DOHH2 (cell line): ENCODE data around the gene CFL2.

ENCODE experiments used
- H3F3A ChIP-seq: fragments of 200-600 bp; sonication (generic), shearing (Covaris generic); 2 replicates; pipeline ENCODE4 v1.6.0; 2016; ENCODE audit warnings: antibody characterized with exemption, mild to moderate bottlenecking; ENCODE audit not compliant: control insufficient read depth, insufficient read depth
- H3K27ac ChIP-seq: fragments of 200-600 bp; sonication (generic); 2 replicates; pipeline ENCODE4 v1.5.1; 2014; ENCODE audit warnings: low read depth, mild to moderate bottlenecking, low read length, moderate library complexity
- H3K27me3 ChIP-seq: fragments of 200-600 bp; sonication (generic); 2 replicates; pipeline ENCODE4 v1.6.1; 2014; ENCODE audit warnings: mild to moderate bottlenecking, low read length, mixed read lengths; ENCODE audit not compliant: control insufficient read depth
- H3K36me3 ChIP-seq: fragments of 200-600 bp; sonication (generic); 2 replicates; pipeline ENCODE4 v1.6.1; 2014; ENCODE audit warnings: mild to moderate bottlenecking, low read length, moderate library complexity, mixed read lengths; ENCODE audit not compliant: control insufficient read depth
- H3K4me1 ChIP-seq: fragments of 200-600 bp; sonication (generic); 2 replicates; pipeline ENCODE4 v1.6.1; 2014; ENCODE audit warnings: mild to moderate bottlenecking, low read length, mixed read lengths; ENCODE audit not compliant: control insufficient read depth
- H3K4me2 ChIP-seq: fragments of 200-600 bp; sonication (generic); 2 replicates; pipeline ENCODE4 v1.6.0; 2014; ENCODE audit warnings: mild to moderate bottlenecking, low read length, moderate library complexity
- H3K4me3 ChIP-seq: fragments of 200-600 bp; sonication (generic); 2 replicates; pipeline ENCODE4 v1.5.1; 2014; ENCODE audit warnings: mild to moderate bottlenecking, low read length, mixed read lengths
- H3K79me2 ChIP-seq: fragments of 200-600 bp; sonication (generic); 2 replicates; pipeline ENCODE4 v1.6.1; 2014; ENCODE audit warnings: mild to moderate bottlenecking, low read length, mixed read lengths; ENCODE audit not compliant: control insufficient read depth
- H3K9me2 ChIP-seq: fragments of 200-600 bp; sonication (generic); replicated peaks from 2 replicates; pipeline ENCODE4 v1.6.1; 2014; ENCODE audit warnings: mild to moderate bottlenecking, low read length, mixed read lengths; ENCODE audit not compliant: control insufficient read depth
- H3K9me3 ChIP-seq: fragments of 200-600 bp; sonication (generic); 2 replicates; pipeline ENCODE4 v1.6.1; 2014; ENCODE audit warnings: antibody characterized with exemption, low read length, mixed read lengths; ENCODE audit not compliant: control insufficient read depth, insufficient read depth
- H4K20me1 ChIP-seq: fragments of 200-600 bp; sonication (generic); 2 replicates; pipeline ENCODE4 v1.6.0; 2014; ENCODE audit warnings: low read depth, mild to moderate bottlenecking, antibody characterized with exemption, low read length, moderate library complexity; ENCODE audit not compliant: control insufficient read depth, insufficient read depth
- EZH2phosphoT487 ChIP-seq: fragments of 200-600 bp; sonication (generic); IDR thresholded peaks from 2 replicates; pipeline ENCODE4 v1.6.1; 2017; ENCODE audit warnings: borderline replicate concordance, mild to moderate bottlenecking, antibody characterized with exemption, low read length, moderate library complexity, mixed read lengths
- TF ChIP-seq, protein P1 (sequence below): fragments of 200-600 bp; sonication (generic); IDR thresholded peaks from one replicate; pipeline ENCODE4 v1.5.1; 2014; ENCODE audit warnings: antibody characterized with exemption, mild to moderate bottlenecking, low read depth, low read length; ENCODE audit not compliant: poor library complexity, severe bottlenecking

The CFL2 gene

DNA sequence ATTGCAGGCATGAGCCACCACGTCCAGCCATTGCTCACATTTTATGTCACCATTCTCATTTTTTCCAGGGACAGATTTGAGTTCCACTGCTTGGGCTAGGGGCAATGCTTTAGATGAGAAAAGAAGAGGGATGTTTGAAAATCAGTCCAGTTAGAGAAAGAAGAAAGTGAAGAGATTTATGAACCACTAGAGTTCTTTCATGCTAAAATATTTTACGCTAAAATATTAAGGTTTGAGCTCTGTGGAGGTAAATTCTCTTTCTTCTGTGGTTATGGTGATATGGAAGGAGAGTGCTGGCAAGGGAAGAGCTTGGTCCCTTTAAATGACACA, 21.5 kb downstream of the CFL2 start:
- Histone ChIP-seq H3K9me3 (no peaks in the 10 kb centered on the region), H3K4me3 (0 out of 2 replicates have a peak overlapping the region, but pooled peaks have one; percentile 7), H3K9me2 (no peaks in the 10 kb centered on the region), H3K4me2 (peak overlapping the region; percentile 10), H4K20me1 (no peaks in the 10 kb centered on the region), H3K27me3 (no peaks in the 10 kb centered on the region), H3K4me1 (peaks cover 8% of the 10 kb centered on the region), H3K79me2 (no peaks in the 10 kb centered on the region), H3K36me3 (no peaks in the 10 kb centered on the region), H3K27ac (no peak overlapping the region), H3F3A (no peaks in the 10 kb centered on the region)
- TF ChIP-seq EZH2phosphoT487: no peak
- TF ChIP-seq, protein P1, sequence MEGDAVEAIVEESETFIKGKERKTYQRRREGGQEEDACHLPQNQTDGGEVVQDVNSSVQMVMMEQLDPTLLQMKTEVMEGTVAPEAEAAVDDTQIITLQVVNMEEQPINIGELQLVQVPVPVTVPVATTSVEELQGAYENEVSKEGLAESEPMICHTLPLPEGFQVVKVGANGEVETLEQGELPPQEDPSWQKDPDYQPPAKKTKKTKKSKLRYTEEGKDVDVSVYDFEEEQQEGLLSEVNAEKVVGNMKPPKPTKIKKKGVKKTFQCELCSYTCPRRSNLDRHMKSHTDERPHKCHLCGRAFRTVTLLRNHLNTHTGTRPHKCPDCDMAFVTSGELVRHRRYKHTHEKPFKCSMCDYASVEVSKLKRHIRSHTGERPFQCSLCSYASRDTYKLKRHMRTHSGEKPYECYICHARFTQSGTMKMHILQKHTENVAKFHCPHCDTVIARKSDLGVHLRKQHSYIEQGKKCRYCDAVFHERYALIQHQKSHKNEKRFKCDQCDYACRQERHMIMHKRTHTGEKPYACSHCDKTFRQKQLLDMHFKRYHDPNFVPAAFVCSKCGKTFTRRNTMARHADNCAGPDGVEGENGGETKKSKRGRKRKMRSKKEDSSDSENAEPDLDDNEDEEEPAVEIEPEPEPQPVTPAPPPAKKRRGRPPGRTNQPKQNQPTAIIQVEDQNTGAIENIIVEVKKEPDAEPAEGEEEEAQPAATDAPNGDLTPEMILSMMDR: no peak

DNA sequence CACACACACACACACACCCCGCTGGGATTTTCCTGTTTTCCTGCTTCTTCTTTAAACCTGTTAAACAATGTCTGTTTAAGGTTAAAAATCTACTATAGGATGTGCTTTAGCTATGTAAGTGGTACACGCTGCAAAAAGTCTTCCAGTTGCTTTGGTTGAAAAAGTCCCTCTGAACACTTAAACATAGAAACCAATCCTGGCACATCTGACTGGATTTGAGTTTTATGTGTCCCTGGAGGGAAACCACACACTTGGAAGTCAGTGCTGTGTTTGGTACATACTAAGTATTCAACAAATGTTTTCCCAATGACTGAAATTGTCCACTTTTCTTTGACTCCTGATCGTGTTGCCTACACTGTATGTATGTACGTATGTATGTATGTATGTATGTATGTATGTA, 22.0 kb downstream of the CFL2 start:
- no peaks in the 10 kb centered on the region for H3K27me3 ChIP-seq
- peaks cover 8% of the 10 kb centered on the region for H3K4me1 ChIP-seq
- H3K27ac ChIP-seq: no peak overlapping the region
- no peaks in the 10 kb centered on the region for H3K36me3 ChIP-seq
- no peak overlapping the region for H3K4me3 ChIP-seq
- H3K4me2 ChIP-seq: no peak overlapping the region
- H3F3A ChIP-seq: no peaks in the 10 kb centered on the region
- H3K9me3 ChIP-seq: no peaks in the 10 kb centered on the region
- TF ChIP-seq, protein P1: no peak
- no peak for TF ChIP-seq EZH2phosphoT487
- H3K79me2 ChIP-seq: no peaks in the 10 kb centered on the region
- no peaks in the 10 kb centered on the region for H4K20me1 ChIP-seq
- no peaks in the 10 kb centered on the region for H3K9me2 ChIP-seq

DNA sequence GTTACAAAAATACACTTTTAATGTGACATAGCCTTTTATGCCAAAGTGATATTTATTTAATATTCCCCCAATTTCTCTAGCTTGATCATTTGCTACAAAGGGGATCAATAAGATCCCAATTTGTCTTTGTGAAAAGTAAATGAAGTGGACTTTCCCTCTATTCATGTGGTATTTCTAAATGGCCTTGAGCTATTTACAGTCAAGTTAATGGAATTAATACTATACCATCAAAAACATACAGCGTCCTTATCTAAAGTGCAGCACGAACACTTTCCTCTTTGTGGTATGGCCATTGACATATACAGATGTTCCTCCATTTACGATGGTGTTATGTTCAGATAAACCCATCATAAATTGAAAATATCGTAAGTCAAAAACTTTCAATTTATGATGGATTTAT, 23.2 kb downstream of the CFL2 start:
- Histone ChIP-seq H3K27me3 (no peaks in the 10 kb centered on the region), H3K9me3 (no peaks in the 10 kb centered on the region), H3K36me3 (no peaks in the 10 kb centered on the region), H3K4me3 (no peak overlapping the region), H3K27ac (no peak overlapping the region), H3K9me2 (no peaks in the 10 kb centered on the region), H3F3A (no peaks in the 10 kb centered on the region), H3K79me2 (no peaks in the 10 kb centered on the region), H4K20me1 (no peaks in the 10 kb centered on the region), H3K4me1 (peaks cover 8% of the 10 kb centered on the region), H3K4me2 (no peak overlapping the region)
- no peak for TF ChIP-seq EZH2phosphoT487
- TF ChIP-seq, protein P1: no peak
